Measurements from ENCODE around the gene BCAP29.
A peak's percentile ranks its signal among the peaks of the same experiment; 100 is the strongest.

Gene BCAP29

DNA sequence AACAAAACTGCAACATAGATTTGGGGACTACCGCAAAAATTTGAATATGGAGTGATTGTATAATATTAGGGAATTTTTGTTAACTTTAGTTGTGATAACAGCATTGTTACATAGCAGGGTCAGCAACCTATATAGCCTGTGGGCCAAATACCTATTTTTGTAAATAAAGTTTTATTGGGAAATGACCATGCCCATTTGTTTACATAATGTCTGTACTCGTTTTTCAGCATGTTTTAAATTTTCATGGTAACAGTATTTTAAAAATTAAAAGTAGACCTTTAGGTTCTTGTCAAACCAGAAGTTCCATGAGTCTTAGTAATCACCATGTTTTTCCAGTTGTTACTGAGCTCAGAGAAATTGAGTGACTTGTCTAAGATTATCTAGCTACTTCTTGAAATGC, 4.7 kb downstream of the BCAP29 start:
- DNase-seq, result no peak

DNA sequence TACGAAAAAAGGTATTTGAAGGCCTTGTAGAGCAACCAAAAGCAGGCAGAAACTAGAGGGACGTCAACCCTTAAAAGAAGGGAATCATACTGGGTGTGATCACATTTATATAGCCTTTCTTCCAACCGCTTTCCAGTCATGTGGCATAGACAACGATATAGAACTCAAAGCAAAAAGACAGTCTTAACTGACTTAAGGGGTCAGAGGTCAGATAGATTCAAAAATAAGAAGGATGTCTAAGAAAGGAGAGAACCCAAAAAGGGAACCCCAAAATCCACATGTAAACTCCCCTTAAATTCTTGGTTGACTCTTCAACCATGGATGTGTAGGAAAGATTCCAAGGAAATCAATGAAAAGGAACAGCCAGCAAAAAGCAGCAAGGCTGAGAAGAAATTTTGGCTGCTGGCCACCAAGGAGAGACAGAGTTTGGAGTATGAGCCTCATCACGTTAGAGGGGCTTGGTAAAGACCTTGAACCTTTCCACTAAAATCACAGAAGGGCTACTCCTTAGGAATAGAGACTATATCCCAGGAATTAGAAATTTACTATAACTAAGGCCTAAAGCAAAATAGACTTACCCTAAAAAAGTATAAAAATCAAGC, 8.6 kb downstream of the BCAP29 start:
- no peak for DNase-seq

DNA sequence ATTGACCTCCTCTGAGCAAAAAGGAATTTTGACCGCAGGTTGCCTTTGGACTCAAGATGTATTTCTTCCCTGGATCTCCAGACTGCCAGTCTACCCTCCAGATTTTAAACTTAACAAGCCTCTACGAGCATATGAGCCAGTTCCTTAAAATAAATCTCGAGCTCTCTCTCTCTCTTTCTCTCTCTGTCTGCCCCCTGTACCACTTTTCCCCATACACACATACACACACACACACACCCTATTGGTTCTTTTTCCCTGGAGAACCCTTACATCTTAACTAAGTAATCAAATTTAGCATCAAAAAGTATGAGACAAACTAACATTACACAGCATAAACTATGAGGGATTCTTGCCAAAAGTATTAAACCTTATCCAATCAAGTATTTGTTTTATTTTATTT, 11.4 kb downstream of the BCAP29 start:
- no peak for DNase-seq

DNA sequence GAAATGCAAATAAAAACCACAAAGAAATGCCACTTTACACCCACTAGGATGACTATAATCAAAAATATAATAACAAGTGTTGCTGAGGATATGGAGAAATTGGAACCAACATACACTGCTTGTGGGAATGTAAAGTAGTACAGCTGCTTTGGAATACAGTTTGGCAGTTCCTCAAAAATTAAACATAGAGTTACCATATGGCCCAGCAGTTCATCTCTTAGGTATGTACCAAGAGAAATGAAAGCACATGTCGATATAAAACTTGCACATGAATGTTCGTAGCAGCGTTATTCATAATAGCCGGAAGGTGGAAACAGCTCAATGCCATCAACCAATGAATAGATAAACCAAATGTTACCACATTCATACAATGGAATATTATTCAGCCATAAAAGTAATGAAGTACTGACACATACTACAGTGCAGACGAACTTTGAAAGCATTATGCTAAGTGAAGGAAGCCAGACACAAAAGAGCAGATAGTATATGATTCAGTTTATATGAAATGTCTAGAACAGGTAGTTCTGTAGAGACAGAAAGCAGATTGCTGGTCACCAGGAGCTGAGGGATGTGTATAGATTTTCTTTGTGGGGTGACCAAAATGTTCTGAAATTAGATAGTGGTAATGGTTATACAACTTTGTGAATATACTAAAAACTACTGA, 12.4 kb downstream of the BCAP29 start:
- DNase-seq, result peak; percentile 83

DNA sequence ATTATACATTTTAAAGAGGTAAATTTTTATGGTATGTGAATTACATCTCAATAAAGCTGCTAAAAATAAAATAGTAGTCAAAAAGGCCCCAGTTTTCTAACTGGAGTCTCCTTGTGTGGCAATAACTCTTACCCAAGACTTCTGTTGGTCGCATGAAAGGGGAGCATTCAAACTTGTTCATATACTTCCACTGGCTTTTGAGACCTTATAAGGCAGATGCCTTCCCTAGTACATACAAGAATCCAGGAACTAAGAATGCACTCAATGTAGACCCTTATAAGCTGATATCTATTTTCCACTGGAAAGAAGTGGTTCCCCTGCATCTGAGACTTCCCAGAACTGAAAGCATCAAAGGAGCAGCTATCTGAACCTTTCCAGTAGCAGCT, 13.0 kb downstream of the BCAP29 start:
- DNase-seq, result no peak

DNA sequence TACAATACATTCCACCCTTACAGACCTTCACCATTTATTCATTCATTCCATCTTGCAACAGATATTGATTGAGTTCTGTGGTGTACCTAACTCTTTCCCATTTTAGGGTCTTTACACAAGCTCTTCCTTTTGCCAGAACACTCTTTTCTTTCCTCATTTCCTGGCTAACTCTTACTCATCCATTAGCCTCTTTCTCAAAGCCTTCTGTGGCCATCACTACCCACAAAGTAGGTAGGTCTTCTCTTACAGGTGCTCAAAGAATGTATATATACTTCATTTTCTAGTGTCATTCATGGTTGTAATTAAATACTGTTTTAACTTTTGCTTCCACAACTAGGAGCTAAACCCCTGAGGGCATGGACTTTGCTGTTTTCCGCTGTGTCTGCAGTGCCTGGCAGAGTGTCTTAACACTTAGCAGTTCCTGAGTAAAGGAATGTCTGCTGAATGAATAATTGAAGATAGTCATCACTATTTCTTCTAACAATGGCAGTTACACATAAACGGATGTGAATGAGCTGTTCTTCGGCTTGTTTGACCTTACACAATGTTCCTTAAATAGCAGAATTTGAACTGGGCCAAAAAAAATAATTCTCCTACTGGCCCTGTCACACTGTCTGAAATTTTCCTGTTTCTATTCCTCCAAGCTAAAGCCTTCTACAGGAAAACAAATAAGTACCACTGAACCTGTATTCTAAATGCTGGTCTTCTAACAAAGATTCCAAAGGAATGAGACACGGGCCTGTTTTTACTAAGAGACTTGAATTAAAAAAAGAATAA, 15.1 kb downstream of the BCAP29 start:
- DNase-seq, result no peak

DNA sequence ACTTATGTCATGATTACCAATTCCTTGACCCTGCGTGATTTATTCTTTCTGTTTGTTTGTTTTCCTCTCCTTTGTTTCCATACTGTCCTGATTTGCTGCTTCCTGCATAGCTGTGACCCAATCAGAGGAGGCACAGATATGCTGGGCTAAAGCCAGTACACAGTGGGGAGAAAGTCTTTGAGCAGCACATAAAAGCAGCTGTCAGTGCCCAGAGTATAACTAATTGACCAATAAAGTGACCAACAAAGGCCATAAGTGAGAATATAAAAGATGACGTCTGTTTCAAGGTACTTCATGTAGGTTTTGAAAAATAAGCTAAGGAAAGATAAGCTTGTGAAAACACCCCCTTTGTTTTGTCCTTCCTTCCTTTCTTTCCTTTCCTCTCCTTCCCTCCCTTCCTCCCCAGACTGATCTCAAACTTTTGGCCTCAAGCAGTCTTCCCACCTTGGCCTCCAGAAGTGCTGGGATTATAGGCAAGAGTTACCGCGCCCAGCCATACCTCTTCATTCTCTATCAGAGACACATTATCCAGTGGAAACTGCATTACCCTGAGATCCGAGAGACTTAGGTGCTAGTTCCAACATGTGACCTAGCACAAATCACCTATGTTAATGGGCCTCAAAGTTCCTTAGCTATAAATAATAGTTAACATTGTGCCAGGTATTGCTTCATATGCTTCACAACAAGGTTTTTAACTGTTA, 17.0 kb downstream of the BCAP29 start:
- DNase-seq, result no peak

DNA sequence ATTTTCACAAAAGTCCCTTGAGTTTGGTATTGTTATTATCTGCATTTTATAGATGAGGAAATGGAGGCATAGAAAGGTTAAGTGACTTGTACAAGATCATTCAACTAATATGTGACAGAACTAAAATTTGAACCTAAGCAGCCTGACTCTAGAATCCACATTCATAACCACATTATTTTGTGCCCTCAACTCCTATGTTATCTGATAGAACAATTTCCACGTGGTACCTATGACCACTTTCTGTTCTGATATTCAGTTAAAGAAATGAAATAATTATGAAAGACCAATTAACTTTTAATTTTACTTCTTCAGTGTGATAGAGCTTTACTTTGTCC, 17.5 kb downstream of the BCAP29 start:
- DNase-seq, result no peak

DNA sequence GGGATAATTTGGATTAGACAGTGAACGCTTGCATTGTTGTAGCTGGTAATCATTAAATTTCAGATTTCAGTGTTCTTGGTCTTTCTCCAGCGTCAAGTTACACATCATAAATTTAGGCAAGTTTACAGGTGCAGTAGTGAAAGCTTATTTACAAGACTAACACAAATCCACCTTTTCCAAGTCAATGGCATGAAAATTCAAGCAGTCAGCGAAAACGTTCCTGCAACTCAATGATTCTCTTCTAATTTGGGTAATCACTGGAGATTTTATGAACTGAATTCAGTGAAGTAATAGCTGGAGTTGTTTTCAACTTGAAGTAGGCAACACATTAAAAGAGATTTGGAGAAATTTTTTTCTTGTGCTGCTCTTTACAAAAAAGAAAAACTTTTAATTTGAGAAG, 17.9 kb downstream of the BCAP29 start:
- no peak for DNase-seq

DNA sequence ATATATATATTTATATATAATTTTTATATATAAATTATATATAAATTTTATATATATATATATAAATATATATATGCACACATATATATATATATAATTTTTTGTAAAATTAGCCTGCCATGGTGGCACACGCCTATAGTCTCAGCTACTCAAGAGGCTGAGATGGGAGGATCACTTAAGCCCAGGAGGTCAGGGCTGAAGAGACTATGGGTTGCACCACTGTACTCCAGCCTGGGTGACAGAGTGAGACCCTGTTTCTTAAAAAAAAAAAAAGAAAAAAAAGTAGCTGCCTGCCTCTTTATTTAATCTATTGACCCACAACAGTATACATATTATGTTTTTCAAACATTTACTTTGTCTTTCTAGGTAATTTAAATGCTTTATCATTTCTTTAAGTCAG, 19.2 kb downstream of the BCAP29 start:
- DNase-seq, result no peak

DNA sequence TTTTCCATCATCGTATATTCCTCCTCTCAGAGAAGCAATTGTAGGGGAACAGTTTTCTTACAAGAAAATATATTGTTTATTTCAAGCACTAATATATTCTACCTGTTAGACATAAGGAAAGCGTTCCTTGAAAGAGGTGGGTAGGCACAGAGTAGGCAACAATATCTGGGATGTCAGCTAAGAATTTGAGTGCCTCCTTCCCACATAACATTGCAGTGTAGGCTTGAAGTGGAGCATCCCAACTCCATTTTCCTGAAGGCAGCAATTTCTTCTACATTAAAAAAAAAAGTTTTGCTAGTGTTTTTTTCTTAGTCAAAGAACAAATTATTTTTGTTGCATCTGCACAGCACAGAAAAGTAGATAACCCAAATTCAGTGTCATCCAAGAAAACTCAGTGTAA, 20.8 kb downstream of the BCAP29 start:
- DNase-seq, result no peak

DNA sequence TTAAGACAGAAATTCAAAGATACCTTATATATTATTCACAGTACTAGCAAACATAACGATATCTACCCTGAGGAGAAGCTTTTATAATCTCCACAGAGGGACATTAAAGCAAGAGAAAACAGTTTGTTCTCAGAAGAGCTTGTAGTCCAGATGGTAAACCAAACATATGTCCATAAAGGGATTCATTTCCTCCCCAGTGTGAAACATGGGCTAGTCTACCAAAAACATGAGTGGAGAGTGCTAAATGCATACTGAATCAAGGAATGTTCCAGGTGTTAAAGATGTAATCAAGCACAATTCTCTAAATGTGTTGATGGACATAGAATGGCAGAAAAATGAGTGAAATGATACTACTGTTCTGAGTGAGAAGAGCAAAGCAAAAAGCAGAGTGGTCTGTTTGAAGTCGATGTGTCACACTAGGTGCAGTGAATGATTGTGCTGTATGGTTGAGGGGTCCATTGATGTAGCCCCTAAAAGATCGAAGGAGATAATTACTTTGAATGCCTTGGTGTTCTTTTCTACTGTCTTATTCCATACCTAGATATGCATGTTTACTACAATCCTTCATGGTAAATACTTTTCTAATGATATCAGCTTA, 25.3 kb downstream of the BCAP29 start:
- DNase-seq, result no peak

DNA sequence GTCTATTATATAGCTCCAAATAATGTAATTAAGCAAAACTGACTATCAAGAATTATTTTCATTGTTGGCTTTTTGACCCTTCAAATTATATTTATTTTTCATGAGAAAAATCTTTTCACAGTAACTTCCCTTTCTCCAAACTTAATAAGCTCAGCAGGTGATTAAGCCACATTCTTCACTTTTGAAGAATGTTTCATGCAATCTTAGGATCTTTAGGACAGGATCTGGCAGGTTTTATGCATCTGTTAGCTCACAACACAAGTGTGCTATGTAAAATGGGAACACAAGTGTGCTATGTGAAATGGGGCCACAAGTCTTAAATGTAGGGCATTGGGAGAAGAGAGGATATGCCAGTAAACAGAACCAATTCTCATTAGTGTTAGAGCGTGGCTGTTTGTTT, 26.3 kb downstream of the BCAP29 start:
- no peak for DNase-seq

DNA sequence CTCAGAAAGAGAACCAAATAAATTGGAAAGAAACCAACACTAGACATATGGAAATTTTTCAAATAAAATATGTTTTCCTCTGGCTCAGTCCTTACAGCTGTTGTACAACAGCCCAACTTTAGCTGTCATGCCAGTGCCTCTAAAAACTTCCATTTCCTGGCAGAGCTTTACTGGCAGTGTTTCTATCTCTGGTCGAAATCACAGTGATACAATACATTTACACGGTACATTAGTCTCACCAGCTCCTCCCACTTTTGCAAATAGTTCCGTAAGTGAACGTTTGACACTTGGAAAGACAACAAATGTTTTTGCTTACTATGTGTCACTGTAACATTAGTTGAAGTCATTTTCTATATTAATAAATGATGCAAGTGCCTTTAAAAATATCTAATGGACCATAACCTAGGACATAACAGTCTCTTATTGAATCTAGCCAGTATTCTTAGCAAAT, 29.8 kb downstream of the BCAP29 start:
- DNase-seq, result peak; percentile 49

DNA sequence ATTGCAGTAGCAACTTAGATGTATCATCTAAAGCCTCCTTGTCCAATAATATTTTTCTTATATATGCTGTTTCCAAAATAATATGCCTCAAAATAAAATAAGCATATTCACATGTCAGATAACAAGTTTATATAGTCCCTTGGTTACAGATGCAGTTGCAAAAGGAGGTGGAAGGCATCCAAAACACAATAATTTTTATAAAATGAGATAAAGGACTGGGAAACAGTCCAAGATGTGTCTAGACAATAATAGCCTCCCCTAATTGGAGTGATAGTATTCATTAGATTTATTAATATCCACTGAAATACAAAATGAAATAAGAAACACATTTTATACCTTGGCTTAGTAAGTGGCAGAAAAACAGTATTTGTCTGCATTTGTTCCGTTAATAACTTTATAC, 30.3 kb downstream of the BCAP29 start:
- DNase-seq, result no peak

DNA sequence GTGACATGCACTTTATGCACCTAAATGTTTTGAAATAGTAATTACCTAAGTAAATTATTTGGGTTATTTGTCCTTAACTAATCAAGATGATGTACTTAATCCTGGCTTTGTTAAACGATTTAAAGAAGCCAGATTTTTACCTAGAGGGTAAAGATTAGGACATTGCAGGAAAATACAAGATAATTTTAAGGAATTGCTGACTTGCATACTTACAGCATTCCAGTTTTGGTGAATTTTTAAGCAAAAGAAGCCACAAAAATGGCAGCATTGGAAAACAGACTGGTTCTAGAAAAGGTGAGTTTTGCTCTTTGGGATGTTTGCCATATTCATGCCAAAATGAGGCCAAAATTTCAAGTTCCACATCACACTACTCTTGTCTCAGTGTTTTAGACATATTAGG, 33.4 kb downstream of the BCAP29 start:
- DNase-seq, result no peak

DNA sequence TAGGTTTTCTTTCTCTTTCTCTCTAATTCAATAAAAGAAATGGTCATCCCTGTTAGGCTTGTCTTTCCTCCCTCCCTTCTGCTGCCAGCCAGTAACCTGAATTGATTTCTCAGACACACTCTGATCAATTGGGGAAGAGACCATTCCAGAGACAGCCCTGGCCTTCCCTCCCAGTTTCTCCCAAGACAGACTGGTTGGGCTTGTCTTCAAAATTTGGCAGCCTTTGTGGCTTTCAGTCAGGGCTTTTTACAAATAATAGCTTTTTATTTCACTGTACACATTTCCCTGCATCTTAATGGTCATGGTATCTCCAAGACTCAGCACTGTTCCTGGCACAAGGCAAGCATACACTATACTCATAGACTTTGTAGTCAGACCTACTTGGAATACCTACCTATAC, 33.9 kb downstream of the BCAP29 start:
- no peak for DNase-seq

DNA sequence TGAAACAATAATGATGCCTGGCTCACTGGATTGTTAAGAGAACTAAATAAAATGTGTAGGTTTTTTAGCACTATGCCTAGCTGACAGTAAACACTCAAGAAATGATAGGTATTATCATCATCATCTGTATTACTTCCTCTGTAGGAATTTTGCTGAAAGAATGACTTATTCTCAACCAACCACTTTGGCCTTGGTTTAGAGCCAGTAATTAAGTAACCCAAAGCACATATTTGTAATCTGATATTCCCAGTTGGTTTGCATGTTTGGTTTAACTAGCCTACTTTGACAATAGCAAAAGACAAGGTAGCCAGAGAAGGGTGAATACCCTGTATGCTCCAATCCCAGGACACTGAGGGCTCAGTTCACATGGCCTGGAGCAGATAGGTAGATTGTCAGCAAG, 34.4 kb downstream of the BCAP29 start:
- DNase-seq, result no peak

DNA sequence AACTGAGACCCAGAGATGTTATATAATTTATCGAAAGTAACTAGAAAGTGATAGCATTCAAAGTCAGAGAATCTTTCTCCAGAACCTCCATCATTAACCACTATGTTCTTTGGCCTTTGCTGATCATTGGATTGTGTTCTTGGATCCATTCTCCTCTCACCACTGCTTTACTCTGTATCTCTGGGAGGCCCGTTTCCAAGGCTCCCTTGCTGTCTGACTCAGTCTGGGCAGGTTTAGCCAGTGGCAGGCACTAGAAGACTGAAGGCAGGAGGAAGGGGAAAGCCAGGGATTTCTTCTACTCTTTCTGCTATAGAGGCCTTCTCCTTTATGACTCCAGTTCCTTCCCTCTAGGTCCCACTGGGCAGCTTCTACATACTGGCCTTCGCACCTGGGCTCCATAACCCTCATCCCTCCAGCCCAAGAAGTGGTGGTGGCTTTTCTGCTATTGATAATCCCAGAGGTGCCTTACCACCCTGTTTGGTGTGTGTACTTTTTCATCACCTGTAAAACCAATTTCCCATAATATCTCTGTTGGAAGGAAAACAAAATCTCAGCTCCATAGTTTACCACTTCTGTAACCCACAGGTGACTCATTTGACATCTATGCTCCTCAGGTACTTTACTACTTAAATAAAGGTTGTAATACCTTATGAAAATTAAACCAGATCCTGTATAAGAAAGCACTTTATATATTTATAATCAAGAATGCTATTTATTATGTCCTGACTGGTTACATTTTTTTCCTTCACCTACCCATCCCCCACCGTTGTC, 36.0 kb downstream of the BCAP29 start:
- no peak for DNase-seq

DNA sequence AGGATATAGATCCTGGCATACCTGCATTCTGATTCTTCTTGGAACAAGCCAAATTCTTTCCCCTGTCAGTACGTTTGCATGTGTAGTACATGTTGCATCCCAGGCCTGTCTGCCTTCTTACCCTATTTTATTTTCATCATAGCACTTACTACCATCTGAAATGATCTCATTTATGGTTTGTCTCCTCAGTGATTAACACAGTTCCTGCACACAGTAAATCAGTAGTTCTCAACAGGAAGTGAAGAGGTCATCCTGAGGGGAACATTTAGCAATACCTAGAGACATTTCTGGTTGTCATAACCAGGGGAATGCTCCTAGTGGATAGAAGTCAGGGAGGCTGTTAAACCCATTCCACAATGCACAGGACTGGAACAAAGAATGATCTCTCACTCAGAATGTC, 42.4 kb downstream of the BCAP29 start:
- no peak for DNase-seq

DNA sequence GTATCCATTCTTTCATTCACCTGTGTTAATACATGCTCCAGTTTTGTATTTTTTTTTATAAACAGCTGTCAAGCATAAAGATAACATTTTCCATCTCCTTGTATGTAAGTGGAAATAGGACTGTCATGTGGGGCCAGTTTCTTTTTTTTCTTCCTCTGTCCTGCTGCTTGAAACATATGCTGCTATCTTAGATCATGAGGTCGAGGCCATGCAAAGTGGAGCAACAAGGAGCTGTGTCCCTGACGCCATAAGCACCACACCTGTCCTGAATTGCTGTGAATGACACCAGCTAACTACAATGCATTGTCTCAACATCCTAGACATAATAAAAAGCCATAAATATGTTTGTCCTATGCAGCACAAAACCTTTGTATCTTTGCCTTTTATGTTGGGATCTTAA, 42.8 kb downstream of the BCAP29 start:
- no peak for DNase-seq

DNA sequence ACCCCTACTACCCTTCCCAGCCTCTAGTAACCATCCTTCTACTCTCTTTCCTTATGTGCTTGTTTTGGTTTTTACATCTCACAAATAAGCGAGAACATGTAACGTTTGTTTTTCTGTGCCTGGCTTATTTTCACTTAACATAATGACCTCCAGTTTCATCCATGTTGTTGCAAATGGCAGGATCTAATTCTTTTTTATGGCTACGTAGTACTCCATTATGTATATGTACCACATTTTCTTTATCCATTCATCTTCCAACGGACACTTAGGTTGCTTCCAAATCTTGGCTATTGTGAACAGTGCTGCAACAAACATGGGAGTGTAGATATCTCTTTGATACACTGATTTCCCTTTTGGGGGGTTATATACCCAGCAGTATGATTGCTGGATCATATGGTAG, 47.0 kb downstream of the BCAP29 start:
- no peak for DNase-seq

All from NCI-H1694 (cell line).